AG10803 (cell line): ENCODE results near the gene EIF3F.

ENCODE experiments used
- DNase-seq: peaks from one replicate; pipeline ENCODE4 v3.0.0; 2010; ENCODE audit warnings: low read depth
- H3K4me3 ChIP-seq: 2 replicates; pipeline ENCODE4 v1.5.1; 2011; ENCODE audit warnings: mild to moderate bottlenecking, low read length, control low read depth
- TF ChIP-seq, protein P1 (sequence below): conservative IDR thresholded peaks from 2 replicates; pipeline ENCODE4 v1.5.1; 2011; ENCODE audit warnings: mild to moderate bottlenecking, low read length, control low read depth, inconsistent platforms

Gene EIF3F

DNA sequence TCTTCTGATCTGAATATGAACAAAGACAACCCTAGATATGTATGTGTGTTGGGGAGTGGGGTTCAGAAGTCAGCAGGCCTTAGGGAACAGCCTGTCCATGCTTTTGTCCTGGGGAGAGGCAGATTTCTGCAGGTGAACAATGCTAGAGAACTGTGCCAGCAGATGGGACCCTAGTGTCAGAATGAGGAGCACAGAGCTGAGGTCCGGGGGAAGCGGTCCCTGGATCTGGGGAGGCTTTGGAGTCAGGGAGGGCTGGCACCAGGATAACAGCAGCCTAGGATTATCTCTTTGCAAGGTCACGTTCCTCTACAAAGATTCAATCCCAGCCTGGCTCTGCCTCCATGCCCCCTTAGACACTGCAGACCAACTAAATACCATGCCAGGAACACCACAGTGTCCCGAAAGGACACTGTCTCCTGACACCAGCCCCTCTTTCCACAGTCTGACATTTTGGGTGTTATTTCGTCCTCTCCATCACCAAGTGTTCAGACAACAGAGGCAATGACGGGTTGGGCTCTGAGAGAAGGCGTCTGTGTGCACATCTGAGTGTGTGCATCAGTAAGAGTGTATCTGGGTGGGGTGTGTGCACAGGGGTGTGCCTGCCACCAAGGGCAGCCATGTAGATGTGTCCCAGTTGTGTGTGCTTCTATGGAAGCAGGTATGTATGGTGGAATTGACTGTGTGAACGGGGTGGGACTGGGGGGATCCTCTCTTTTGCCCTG lies 43.5 kb downstream of the EIF3F start:
- DNase-seq: no peak
- TF ChIP-seq, protein P1, sequence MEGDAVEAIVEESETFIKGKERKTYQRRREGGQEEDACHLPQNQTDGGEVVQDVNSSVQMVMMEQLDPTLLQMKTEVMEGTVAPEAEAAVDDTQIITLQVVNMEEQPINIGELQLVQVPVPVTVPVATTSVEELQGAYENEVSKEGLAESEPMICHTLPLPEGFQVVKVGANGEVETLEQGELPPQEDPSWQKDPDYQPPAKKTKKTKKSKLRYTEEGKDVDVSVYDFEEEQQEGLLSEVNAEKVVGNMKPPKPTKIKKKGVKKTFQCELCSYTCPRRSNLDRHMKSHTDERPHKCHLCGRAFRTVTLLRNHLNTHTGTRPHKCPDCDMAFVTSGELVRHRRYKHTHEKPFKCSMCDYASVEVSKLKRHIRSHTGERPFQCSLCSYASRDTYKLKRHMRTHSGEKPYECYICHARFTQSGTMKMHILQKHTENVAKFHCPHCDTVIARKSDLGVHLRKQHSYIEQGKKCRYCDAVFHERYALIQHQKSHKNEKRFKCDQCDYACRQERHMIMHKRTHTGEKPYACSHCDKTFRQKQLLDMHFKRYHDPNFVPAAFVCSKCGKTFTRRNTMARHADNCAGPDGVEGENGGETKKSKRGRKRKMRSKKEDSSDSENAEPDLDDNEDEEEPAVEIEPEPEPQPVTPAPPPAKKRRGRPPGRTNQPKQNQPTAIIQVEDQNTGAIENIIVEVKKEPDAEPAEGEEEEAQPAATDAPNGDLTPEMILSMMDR: no peak
- no peak overlapping the region for H3K4me3 ChIP-seq

DNA sequence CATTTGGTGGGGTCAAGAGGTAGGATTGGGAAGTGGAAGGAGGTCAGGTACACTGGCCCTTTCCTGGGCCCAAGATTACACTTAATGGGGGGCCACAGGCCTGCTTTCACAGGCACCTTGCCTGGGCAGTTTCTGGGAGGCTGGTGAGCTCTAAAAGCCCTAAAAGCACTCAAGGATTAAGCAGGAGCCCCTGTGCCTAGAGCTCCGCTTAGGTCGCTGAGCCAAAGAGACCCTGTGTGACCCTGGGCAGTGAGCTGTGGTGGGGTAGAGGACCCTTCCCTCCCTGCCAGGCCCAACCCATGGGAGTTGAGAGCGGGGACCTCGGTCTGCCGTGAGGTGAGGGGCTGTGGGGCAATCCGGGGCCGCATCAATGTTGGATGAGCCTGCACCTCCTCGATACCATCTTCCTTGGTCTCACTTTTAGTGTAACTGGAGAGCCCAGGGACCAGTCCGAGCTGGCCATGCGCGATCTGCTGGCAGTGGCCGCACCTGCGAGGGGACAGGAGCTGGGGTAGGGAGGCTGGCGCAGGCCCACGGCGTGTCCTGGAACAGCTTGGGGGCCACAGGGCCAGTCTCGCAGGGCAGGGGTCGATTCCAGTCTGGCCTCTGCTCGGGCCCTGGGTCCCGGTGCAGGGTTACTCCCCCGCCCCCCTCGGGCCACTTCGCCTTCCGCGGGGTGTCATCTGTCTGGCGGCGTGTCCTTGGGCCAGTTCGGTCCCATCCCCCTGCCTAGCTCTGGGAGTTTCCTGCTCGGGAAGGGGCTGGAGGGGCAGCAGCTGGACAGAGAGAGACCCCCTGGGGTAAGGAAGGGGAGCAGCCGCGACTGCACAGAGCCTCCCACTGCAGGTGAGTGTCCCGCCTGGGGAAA lies 44.3 kb downstream of the EIF3F start:
- H3K4me3 ChIP-seq: no peak overlapping the region
- DNase-seq: no peak
- TF ChIP-seq, protein P1: no peak

DNA sequence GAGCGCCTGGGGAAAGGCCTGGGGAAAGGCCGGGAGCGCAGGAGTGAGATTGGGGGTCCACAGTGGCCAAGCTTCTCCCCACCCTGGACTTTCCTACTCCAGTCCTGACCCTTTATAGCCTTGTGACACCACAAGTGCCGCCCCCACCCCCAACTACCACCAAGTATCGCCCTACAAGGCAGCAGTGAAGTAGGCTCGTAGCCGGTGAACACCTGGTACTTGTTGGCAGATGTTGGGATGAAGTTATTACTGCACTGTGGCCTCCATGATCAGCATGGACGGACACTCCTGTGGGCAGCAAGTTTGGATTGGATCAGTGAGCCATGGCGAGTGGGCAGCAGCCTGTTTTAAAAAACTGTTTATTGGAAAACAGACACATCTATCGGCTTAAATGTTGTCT lies 45.0 kb downstream of the EIF3F start:
- DNase-seq: no peak
- no peak overlapping the region for H3K4me3 ChIP-seq
- TF ChIP-seq, protein P1: no peak

DNA sequence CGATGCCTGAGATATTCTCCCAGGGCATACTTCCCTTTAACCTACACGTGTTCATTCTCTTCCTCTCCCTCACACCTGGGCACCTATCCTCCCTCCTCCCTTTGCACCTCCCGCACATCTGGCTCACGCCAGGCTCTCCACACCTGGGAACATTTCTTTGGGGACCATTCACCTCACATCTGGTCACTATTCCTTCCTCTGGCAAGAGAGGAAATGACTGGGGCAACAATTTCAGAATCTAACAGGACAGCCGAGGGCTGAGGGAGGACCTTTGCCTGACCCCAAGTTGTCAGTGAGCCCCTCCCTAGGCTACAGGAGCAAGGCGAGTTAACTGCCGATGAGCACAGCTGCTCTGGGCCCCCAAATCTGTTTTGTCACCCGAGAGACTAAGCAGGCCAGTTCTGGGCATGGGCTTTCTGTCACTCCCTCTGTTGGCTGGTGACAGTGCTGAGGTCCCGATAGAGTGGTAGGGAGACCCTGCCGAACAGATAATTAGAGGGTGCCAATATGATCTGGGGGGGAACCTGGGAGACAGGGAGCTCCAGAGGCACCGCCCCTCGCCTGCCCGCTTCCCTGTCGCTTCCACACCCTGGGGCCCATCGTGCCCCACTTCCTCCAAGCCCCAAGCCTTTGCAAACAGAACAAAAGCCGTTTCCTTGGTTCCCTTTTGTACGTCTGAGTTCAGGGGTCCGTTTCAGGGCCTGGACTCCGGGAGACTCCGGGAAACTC lies 45.6 kb downstream of the EIF3F start:
- H3K4me3 ChIP-seq: no peak overlapping the region; the same call in 1 of the 2 replicates
- no peak for DNase-seq
- TF ChIP-seq, protein P1: no peak

DNA sequence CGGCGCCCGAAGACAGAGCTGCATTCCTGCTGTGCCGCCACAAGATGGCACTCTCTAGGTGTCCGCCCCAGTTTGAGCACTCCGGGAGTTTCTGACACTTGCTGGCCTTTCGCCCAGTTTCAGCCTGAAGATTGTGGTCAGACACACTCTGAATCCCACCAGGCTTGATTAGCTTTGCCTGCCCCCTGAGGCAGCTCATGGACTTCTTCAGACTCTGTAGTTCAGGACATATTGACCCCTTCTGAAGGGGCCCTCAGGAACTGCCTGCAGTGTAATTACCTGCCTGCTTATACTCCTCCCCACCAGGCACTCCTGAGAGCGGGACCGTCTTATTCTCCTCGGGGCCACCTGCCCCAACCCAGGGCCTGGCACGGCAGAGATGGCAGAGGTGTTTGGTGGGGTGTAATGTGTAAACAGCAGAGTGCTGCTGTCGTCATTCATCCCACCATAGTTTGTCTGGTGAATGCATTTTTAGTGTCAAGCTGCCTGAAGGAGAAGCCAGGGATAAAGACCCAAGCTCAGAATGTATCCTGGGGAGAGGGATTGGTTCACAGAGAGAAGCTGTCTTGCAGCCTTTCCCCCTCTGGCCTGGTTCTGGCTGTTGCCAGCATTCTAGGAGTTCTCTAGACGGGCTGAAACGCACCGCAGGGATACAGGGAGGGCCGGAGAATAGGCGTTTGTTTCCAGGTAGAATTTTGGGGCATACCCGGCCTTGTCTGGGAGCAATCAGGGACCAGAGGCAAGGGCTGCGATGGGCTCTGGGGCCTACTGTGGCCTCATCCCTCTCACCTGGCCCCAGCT lies 46.4 kb downstream of the EIF3F start:
- DNase-seq: peak; percentile 78
- no peak overlapping the region; the same call in 1 of the 2 replicates for H3K4me3 ChIP-seq
- TF ChIP-seq, protein P1: peak; percentile 89

DNA sequence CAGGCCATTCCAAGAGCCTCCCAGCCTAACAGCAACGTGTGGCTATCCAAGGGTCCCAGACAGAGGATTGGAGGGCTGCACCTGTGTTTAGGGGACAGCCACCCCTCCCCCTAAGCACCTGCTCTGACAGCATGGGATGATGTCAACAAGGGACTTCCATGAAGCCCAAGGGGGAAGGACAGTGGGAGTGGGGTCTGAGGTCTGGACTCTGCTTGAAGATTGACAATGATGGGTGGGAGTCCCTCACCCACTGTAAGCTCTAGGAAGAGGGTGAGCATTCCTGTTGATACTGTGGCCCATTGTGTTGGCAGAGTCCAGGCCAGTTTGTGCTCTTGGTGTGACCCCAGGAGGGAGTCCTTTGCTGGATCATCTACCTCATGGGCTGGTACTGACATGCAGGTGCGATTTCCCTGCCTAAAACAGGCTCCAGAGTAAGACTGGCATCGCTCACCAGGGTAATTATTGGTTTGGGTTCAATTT lies 47.0 kb downstream of the EIF3F start:
- H3K4me3 ChIP-seq: no peak overlapping the region
- TF ChIP-seq, protein P1: no peak
- no peak for DNase-seq
